ENCODE results near the gene NTSR1. TPM values are rescaled to one million over a fixed set of nuclear protein-coding genes. Genes with fewer than 3 reads are reported as not detected.

The NTSR1 gene
- total and polyA plus RNA-seq, 2 of the 8 experiments (the other 6 are each of a cell fraction or from before 2014, with no cell fraction given) = 0.53 to 0.89 TPM

DNA sequence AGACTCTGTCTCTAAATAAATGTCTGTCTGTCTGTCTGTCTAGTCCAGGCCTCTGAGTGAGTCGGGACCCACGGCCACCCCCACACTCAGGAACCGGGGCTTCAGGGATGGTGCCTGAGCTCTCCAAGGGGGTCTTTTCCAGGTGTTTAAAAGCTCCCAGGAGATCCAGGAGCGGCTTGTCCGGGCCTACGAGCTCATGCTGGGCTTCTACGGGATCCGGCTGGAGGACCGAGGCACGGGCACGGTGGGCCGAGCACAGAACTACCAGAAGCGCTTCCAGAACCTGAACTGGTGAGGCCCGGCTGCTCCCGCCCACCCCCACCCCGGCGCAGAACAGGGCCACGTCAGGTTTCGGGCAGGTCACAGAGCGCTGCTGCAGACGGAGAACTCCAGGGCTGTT, 102.7 kb downstream of the NTSR1 start (continued):
- TF ChIP-seq CTBP2 (IDR thresholded peaks at IDR 0.05; ENCODE audit: borderline replicate concordance, insufficient read depth, insufficient read length, low read length) (no peak), NANOG (IDR thresholded peaks at IDR 0.05; ENCODE audit: insufficient read depth, low read depth, low read length, poor library complexity, severe bottlenecking) (no peak)
